HepG2 (cell line): ENCODE results near the gene SEMA3F. TPM values are rescaled to one million over a fixed set of nuclear protein-coding genes. Genes with fewer than 3 reads are reported as not detected.
A peak's percentile ranks its signal among the peaks of the same experiment; 100 is the strongest.

Experiments
- ADNP ChIP-seq: sonication (generic); formaldehyde crosslinking; IDR thresholded peaks from 2 replicates; pipeline ENCODE4 v1.4.0; 2020; ENCODE audit warnings: missing genetic modification reagents
- CCDC6 ChIP-seq: sonication (generic); formaldehyde crosslinking; IDR thresholded peaks from 2 replicates; pipeline ENCODE4 v1.8.1; 2022; ENCODE audit warnings: mild to moderate bottlenecking, missing genetic modification reagents, moderate library complexity
- ELF3 ChIP-seq: IDR thresholded peaks from 2 replicates; pipeline ENCODE4 v1.6.1; 2016; ENCODE audit warnings: missing genetic modification reagents, missing compliant biosample characterization
- GATAD2A ChIP-seq: IDR thresholded peaks from 2 replicates; pipeline ENCODE4 v1.6.1; 2016
- NFIB ChIP-seq: sonication (generic); formaldehyde crosslinking; IDR thresholded peaks from 2 replicates; pipeline ENCODE4 v1.9.0; 2021; ENCODE audit warnings: missing genetic modification reagents, mild to moderate bottlenecking, borderline replicate concordance
- RARA ChIP-seq: IDR thresholded peaks from 2 replicates; pipeline ENCODE4 v1.6.1; 2016; ENCODE audit warnings: missing genetic modification reagents, missing compliant biosample characterization
- RNF2 ChIP-seq: fragments of 450-650 bp; conservative IDR thresholded peaks from 2 replicates; pipeline ENCODE4 v1.6.1; 2016; ENCODE audit warnings: low read depth
- SAFB2 ChIP-seq: sonication (generic); formaldehyde crosslinking; IDR thresholded peaks from 2 replicates; pipeline ENCODE4 v1.5.1; 2020; ENCODE audit warnings: missing genetic modification reagents, low read depth, mild to moderate bottlenecking, borderline replicate concordance
- U2AF2 ChIP-seq: fragments of 200-400 bp; formaldehyde crosslinking; IDR thresholded peaks from 2 replicates; pipeline ENCODE4 v1.6.1; 2017; ENCODE audit warnings: low read depth, mild to moderate bottlenecking, low read length
- ZBTB42 ChIP-seq: sonication (generic); formaldehyde crosslinking; IDR thresholded peaks from 2 replicates; pipeline ENCODE4 v1.5.0; 2020; ENCODE audit warnings: mild to moderate bottlenecking, missing genetic modification reagents
- ZMYM2 ChIP-seq: sonication (generic); formaldehyde crosslinking; IDR thresholded peaks from 2 replicates; pipeline ENCODE4 v1.8.0; 2022; ENCODE audit warnings: mild to moderate bottlenecking, missing genetic modification reagents
- ZNF343 ChIP-seq: sonication (generic); formaldehyde crosslinking; IDR thresholded peaks from 2 replicates; pipeline ENCODE4 v1.4.0; 2020; ENCODE audit warnings: mild to moderate bottlenecking, missing genetic modification reagents
- ZNF383 ChIP-seq: sonication (generic); formaldehyde crosslinking; IDR thresholded peaks from 2 replicates; pipeline ENCODE4 v1.4.0; 2020; ENCODE audit warnings: missing genetic modification reagents, mild to moderate bottlenecking, borderline replicate concordance
- ZNF44 ChIP-seq: sonication (generic); formaldehyde crosslinking; IDR thresholded peaks from 2 replicates; pipeline ENCODE4 v1.5.1; 2020; ENCODE audit warnings: mild to moderate bottlenecking, missing genetic modification reagents
- ZNF543 ChIP-seq: sonication (generic); formaldehyde crosslinking; IDR thresholded peaks from 2 replicates; pipeline ENCODE4 v1.4.0; 2020; ENCODE audit warnings: mild to moderate bottlenecking, missing genetic modification reagents
- ZNF549 ChIP-seq: sonication (generic); formaldehyde crosslinking; IDR thresholded peaks from 2 replicates; pipeline ENCODE4 v1.5.0; 2020; ENCODE audit warnings: missing genetic modification reagents
- ZNF558 ChIP-seq: sonication (generic); formaldehyde crosslinking; IDR thresholded peaks from 2 replicates; pipeline ENCODE4 v1.9.0; 2022; ENCODE audit warnings: mild to moderate bottlenecking, missing genetic modification reagents, borderline replicate concordance
- ZNF7 ChIP-seq: IDR thresholded peaks from 2 replicates; pipeline ENCODE4 v1.6.1; 2016; ENCODE audit warnings: missing biosample characterization, missing genetic modification reagents
- ZNF709 ChIP-seq: sonication (generic); formaldehyde crosslinking; IDR thresholded peaks from 2 replicates; pipeline ENCODE4 v1.5.0; 2020; ENCODE audit warnings: mild to moderate bottlenecking, missing genetic modification reagents
- polyA plus RNA-seq, 8 experiments: library from polyadenylated mRNA; depleted of rRNA in 3 of 8; stranded (reverse) in 7 of 8; unstranded in 1 of 8; fragments of >200 nt; fragmentation: Illumina TruSeq in 4 of 8; extraction: Trizol in 4 of 8; gene quantifications; 2 replicates each; pipeline versions ENCODE4 v1.2.1 to v1.2.3, GENCODE V29; 2011 to 2016; ENCODE audit warnings: low read depth in 4 of 8, missing spikeins in 1 of 8, mixed read lengths in 1 of 8; ENCODE audit not compliant: insufficient read depth in 1 of 8
- total RNA-seq, 5 experiments: library from RNA; depleted of rRNA; stranded (reverse); fragments of >200 nt; fragmentation: Illumina TruSeq; extraction: Trizol; gene quantifications; 2 replicates each; pipeline ENCODE4 v1.2.3, GENCODE V29; 2016; ENCODE audit warnings: low read depth in 1 of 5
- TF ChIP-seq, protein P1 (sequence below): sonication (generic); formaldehyde crosslinking; IDR thresholded peaks from 2 replicates; pipeline ENCODE4 v1.4.0; 2020; ENCODE audit warnings: mild to moderate bottlenecking, missing genetic modification reagents
- TF ChIP-seq, protein P2 (sequence below): sonication (generic); formaldehyde crosslinking; IDR thresholded peaks from 2 replicates; pipeline ENCODE4 v1.4.0; 2020; ENCODE audit warnings: missing genetic modification reagents, low read depth, mild to moderate bottlenecking, borderline replicate concordance
- TF ChIP-seq, protein P3 (sequence below): sonication (generic); formaldehyde crosslinking; IDR thresholded peaks from 2 replicates; pipeline ENCODE4 v1.5.0; 2020; ENCODE audit warnings: missing genetic modification reagents
- TF ChIP-seq, protein P4 (sequence below): IDR thresholded peaks from 2 replicates; pipeline ENCODE4 v1.6.1; 2016
- TF ChIP-seq, protein P5 (sequence below): sonication (generic); formaldehyde crosslinking; IDR thresholded peaks from 2 replicates; pipeline ENCODE4 v1.8.0; 2022; ENCODE audit warnings: missing genetic modification reagents, mild to moderate bottlenecking, inconsistent platforms, borderline replicate concordance
- TF ChIP-seq, protein P6 (sequence below): sonication (generic); formaldehyde crosslinking; IDR thresholded peaks from 2 replicates; pipeline ENCODE4 v1.5.1; 2020; ENCODE audit warnings: mild to moderate bottlenecking, missing genetic modification reagents, moderate library complexity

SEMA3F gene
- total and polyA plus RNA-seq, 2 of the 13 experiments (the other 11 are each of a cell fraction or from before 2014, with no cell fraction given), result 7.6 to 17.2 TPM

DNA sequence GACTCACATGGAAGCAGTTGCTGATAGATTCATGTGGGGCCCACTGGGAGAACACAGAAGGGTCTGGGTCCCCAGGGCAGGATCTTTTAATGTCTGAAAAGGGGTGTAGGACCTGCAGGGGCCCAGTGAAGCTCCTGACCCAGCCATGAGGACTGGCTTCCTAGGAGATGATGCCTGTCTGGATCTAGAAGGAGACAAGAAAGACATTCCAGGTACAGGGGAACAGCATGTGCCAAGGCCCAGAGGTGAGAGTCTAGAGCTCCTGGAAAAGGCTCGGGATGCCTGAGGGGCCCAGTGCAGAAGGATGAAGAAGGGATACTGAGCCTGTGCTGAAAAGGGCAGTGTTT lies 4.7 kb upstream of the SEMA3F start (continued):
- TF ChIP-seq, protein P1, sequence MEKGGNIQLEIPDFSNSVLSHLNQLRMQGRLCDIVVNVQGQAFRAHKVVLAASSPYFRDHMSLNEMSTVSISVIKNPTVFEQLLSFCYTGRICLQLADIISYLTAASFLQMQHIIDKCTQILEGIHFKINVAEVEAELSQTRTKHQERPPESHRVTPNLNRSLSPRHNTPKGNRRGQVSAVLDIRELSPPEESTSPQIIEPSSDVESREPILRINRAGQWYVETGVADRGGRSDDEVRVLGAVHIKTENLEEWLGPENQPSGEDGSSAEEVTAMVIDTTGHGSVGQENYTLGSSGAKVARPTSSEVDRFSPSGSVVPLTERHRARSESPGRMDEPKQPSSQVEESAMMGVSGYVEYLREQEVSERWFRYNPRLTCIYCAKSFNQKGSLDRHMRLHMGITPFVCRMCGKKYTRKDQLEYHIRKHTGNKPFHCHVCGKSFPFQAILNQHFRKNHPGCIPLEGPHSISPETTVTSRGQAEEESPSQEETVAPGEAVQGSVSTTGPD (CRISPR knock-in tag), result no peak
- TF ChIP-seq, protein P2, sequence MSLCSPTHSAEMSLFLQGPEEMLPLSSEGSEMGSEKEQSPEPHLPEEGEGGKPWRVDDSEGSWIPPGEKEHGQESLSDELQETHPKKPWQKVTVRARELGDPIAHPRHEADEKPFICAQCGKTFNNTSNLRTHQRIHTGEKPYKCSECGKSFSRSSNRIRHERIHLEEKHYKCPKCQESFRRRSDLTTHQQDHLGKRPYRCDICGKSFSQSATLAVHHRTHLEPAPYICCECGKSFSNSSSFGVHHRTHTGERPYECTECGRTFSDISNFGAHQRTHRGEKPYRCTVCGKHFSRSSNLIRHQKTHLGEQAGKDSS (CRISPR knock-in tag), result peak; percentile 2; the same call in 1 of the 2 replicates
- TF ChIP-seq ZNF543 (CRISPR knock-in tag) (peak; percentile 69; the same call in 1 of the 2 replicates), ELF3 (peak; percentile 1; the same call in 1 of the 2 replicates), ADNP (CRISPR knock-in tag) (no peak), NFIB (CRISPR knock-in tag) (no peak), U2AF2 (no peak), CCDC6 (CRISPR knock-in tag) (no peak), ZNF343 (CRISPR knock-in tag) (peak; percentile 16; the same call in 1 of the 2 replicates), SAFB2 (CRISPR knock-in tag) (no peak), ZNF709 (no peak), RNF2 (no peak), ZNF383 (peak; percentile 67; the same call in 1 of the 2 replicates), GATAD2A (CRISPR knock-in tag) (0 out of 2 replicates have a peak, but pooled peaks have one; percentile 2), ZNF558 (CRISPR knock-in tag) (no peak), RARA (no peak), ZNF7 (CRISPR knock-in tag) (no peak), ZMYM2 (CRISPR knock-in tag) (peak; percentile 54; the same call in 1 of the 2 replicates), ZNF549 (CRISPR knock-in tag) (no peak), ZNF44 (CRISPR knock-in tag) (no peak), ZBTB42 (CRISPR knock-in tag) (no peak)
- TF ChIP-seq, protein P3, sequence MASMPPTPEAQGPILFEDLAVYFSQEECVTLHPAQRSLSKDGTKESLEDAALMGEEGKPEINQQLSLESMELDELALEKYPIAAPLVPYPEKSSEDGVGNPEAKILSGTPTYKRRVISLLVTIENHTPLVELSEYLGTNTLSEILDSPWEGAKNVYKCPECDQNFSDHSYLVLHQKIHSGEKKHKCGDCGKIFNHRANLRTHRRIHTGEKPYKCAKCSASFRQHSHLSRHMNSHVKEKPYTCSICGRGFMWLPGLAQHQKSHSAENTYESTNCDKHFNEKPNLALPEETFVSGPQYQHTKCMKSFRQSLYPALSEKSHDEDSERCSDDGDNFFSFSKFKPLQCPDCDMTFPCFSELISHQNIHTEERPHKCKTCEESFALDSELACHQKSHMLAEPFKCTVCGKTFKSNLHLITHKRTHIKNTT (CRISPR knock-in tag), result no peak
- TF ChIP-seq, protein P4, sequence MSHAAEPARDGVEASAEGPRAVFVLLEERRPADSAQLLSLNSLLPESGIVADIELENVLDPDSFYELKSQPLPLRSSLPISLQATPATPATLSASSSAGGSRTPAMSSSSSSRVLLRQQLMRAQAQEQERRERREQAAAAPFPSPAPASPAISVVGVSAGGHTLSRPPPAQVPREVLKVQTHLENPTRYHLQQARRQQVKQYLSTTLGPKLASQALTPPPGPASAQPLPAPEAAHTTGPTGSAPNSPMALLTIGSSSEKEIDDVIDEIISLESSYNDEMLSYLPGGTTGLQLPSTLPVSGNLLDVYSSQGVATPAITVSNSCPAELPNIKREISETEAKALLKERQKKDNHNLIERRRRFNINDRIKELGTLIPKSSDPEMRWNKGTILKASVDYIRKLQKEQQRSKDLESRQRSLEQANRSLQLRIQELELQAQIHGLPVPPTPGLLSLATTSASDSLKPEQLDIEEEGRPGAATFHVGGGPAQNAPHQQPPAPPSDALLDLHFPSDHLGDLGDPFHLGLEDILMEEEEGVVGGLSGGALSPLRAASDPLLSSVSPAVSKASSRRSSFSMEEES (CRISPR knock-in tag), result no peak
- TF ChIP-seq, protein P5, sequence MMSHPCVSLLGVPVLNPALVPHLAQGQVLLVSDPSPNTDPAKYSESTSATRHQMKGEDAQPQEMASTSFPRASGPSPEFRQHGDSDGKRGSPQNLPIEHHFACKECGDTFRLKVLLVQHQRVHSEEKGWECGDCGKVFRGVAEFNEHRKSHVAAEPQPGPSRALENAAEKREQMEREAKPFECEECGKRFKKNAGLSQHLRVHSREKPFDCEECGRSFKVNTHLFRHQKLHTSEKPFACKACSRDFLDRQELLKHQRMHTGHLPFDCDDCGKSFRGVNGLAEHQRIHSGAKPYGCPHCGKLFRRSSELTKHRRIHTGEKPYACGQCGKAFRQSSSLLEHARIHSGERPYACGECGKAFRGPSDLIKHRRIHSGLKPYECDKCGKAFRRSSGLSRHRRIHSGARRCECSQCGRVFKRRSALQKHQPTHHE (CRISPR knock-in tag), result 0 out of 2 replicates have a peak, but pooled peaks have one; percentile 23
- TF ChIP-seq, protein P6, sequence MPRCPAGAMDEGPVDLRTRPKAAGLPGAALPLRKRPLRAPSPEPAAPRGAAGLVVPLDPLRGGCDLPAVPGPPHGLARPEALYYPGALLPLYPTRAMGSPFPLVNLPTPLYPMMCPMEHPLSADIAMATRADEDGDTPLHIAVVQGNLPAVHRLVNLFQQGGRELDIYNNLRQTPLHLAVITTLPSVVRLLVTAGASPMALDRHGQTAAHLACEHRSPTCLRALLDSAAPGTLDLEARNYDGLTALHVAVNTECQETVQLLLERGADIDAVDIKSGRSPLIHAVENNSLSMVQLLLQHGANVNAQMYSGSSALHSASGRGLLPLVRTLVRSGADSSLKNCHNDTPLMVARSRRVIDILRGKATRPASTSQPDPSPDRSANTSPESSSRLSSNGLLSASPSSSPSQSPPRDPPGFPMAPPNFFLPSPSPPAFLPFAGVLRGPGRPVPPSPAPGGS (CRISPR knock-in tag), result no peak
